Measurements from ENCODE around the gene DICER1. TPM values are rescaled to one million over a fixed set of nuclear protein-coding genes. Genes with fewer than 3 reads are reported as not detected.

The DICER1 gene
- total RNA-seq, 1 experiment from 2014 or later: 48.0 TPM

DNA sequence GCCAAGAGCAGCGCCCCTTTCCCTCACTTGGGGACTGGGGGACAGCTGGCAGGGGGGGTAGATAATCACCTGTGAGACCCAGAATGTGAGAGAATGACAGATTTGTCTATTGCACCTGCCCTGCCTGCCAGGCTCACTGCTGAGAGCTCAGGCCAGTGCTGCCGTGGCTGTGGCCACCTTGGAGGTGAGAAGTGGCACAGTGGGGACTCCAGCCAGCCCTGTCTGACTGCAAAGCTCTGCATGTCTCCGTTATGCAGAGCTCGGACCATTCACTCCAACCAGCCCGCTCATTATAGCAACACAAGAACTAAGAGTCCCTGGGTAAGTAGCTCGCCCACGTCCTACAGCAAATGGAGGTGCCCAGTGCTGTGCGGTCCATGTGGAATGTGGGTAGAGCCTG is 88.8 kb downstream of the DICER1 start:
- in situ Hi-C loops (cut with HindIII; ENCODE audit: low sequenced_read_pairs): no loop called here
- DNase-seq (ENCODE audit: low spot score): no peak

DNA sequence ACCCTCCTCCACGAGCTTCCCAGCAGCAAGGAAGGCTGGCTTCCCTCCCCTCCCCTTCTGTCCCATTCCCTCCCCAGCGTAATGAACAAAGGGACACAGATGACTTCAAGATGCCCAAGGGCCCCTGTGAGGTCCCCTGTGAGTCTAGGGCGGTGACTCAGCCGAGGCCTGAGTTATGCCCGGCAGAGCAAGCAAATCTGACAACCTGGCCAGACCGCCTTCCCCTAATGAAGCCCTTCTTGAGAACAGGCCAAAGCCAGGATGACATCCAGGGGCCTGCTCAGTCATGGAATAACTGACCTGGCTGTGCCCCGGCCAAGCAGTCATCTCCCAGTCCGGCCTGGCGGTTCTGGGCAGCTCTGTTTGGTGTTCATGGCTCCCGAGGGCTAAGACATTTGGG is 89.2 kb downstream of the DICER1 start:
- in situ Hi-C loops (cut with HindIII; ENCODE audit: low sequenced_read_pairs): no loop called here

DNA sequence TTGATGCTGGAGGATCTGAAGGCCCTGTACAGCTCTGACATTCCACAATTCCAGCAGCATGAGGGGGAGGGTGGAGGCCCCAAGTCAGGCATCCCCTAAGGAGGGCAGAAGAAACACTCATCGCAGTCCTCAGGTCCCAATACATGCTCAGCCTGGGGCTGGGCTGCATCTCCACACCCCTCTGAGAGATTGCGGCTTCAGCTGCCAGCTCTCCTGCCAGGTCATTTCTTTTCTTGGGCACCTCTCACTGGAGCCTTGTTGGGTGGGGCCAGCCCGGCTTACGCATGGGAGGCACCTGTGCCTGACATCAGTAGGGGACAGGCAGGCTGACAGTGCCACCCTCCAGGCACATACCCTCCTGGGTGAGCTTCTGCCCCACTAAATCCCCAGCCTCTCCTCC is 89.8 kb downstream of the DICER1 start:
- no peak for DNase-seq (ENCODE audit: low spot score)
- in situ Hi-C loops (cut with HindIII; ENCODE audit: low sequenced_read_pairs): no loop called here

More for the DNA sequence above, 89.2 kb downstream of the DICER1 start:
- no peak for DNase-seq (ENCODE audit: low spot score)

DNA sequence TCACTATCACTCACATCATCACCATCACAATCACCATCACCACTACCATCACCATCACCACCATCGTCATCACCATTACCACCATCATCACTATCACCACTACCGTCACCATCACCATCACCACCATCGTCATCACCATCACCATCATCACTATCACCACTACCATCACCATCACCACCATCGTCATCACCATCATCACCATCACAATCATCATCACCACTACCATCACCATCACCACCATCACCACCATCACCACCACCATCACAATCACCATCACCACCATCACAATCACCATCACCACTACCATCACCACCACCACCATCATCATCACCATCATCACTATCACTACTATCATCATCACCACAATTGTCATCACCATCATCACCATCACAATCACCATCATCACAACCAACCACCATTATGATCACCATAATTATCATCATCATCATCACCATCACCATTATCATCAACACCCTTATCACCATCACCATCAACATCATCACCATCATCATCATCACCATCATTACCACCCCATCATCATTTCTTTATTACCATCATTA is 90.8 kb downstream of the DICER1 start:
- DNase-seq (ENCODE audit: low spot score): no peak
- in situ Hi-C loops (cut with HindIII; ENCODE audit: low sequenced_read_pairs): no loop called here

DNA sequence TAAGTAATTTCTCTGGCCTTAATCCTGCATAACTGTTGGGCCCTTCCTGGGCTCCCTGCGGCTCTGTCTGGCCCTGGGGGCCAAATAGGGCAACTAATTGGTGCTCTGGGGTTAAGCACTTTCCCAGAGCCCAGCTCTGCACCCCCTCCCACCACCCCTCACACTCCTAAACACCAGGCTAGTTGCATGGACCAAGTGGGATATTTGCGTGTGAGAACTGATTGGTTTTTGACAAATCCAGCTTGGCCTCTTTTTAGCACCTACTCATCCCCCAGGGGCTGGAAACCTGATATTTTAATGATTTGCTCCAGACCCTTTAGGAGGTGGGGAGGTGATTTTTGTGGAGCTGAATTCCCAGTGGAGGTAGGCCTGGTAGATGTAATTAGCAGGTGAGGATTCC is 91.9 kb downstream of the DICER1 start:
- DNase-seq (ENCODE audit: low spot score): no peak

DNA sequence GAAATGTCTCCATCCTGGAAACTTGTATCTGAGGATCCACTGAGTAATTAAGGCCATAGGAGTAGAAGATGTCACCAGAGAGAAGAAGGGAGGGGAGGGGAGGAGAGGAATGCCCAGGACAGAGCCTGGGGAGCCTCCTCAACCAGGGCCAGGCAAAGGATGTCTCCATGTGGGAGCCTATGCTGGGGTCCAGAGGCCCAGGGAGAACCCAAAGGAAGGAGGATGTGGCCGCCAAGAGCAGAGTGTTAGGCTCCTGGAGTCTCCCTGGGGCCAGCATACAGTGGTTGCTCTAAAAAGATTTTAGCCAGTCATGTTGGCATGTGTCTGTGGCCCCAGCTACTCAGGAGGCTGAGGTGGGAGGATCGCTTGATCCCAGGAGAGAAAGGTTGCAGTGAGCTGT is 92.6 kb downstream of the DICER1 start:
- in situ Hi-C loops (cut with HindIII; ENCODE audit: low sequenced_read_pairs): no loop called here
- DNase-seq (ENCODE audit: low spot score): no peak

More for the DNA sequence above, 91.9 kb downstream of the DICER1 start:
- in situ Hi-C loops (cut with HindIII; ENCODE audit: low sequenced_read_pairs): no loop called here

DNA sequence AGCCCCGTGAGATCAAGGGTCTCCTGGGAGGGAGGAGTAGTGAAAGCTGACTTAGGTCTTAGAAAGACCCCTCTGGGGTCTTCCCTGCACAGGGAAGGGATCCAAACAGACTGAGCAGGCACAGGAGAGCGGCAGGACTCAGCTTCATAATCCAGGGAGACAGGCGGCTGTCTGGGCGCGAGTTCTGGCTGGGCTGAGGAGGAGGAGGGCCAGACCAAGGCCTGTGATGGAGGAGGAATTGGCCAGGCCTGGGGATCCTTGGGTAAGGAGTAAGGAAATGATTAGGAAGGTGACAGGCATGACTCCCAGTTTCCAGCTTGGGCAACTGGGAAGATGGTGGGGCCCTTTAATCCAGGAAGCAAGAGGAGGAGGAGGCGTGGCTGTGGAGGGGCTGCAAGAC is 93.1 kb downstream of the DICER1 start:
- no peak for DNase-seq (ENCODE audit: low spot score)
- in situ Hi-C loops (cut with HindIII; ENCODE audit: low sequenced_read_pairs): no loop called here

DNA sequence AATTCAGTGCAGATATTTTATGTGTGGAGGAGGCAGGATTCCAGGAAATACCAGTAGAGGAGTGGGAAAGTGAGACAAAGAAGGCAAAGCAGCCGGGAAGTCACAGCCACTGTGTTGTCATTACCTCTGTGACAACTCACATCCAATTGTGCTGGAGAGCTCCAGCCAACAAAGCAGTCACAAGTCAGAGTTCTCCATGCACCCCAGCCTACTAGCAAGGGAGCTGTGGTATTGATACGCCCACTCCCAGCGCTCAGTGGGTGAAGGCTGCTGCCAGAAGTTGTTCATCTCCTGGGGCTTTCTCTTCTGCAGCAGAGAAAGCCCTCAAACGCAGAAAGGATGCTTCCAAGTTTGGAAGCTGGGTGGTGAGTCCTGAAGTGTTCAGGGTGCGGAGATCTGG is 93.9 kb downstream of the DICER1 start:
- in situ Hi-C loops (cut with HindIII; ENCODE audit: low sequenced_read_pairs): no loop called here

DNA sequence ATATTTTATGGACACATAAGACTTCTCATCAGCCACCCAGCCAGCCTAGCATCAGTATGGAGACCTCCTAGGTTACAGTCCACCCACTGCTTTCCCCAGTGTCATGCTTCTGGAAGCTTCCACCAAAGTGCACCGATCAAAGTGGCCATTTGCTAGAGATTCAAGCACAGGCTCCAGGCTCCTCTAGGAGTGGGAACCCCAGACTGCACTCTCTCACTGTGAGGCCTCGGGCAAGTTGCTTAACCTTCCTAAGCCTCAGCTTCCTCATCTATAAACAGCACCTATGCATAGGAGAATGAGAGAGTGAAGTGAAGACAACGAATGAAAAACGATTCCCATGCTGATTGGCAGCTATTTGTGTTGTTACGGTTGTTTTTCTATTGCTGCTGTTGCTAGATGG is 94.4 kb downstream of the DICER1 start:
- in situ Hi-C loops (cut with HindIII; ENCODE audit: low sequenced_read_pairs): no loop called here
- no peak for DNase-seq (ENCODE audit: low spot score)

More for the DNA sequence above, 93.9 kb downstream of the DICER1 start:
- no peak for DNase-seq (ENCODE audit: low spot score)

DNA sequence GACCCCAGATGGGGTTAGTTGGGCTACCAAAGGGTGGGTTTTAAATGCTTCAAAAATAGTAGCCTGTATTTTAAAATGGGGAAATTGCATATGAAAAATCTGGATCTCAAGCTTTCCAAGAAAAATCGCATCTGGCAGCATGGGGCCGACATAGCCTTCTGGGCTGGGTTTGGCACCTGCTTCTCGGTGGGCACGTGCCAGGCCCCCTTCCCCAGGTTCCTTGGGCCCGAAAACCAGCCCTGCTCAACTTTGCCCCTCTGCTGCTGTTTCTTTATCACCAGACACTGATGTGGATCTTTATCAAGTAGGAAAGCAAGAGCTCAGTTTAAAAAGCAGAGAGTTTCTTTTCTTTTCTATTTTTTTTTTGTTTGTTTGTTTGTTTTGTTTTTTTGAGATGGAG is 95.1 kb downstream of the DICER1 start:
- in situ Hi-C loops (cut with HindIII; ENCODE audit: low sequenced_read_pairs): no loop called here
- DNase-seq (ENCODE audit: low spot score): no peak

DNA sequence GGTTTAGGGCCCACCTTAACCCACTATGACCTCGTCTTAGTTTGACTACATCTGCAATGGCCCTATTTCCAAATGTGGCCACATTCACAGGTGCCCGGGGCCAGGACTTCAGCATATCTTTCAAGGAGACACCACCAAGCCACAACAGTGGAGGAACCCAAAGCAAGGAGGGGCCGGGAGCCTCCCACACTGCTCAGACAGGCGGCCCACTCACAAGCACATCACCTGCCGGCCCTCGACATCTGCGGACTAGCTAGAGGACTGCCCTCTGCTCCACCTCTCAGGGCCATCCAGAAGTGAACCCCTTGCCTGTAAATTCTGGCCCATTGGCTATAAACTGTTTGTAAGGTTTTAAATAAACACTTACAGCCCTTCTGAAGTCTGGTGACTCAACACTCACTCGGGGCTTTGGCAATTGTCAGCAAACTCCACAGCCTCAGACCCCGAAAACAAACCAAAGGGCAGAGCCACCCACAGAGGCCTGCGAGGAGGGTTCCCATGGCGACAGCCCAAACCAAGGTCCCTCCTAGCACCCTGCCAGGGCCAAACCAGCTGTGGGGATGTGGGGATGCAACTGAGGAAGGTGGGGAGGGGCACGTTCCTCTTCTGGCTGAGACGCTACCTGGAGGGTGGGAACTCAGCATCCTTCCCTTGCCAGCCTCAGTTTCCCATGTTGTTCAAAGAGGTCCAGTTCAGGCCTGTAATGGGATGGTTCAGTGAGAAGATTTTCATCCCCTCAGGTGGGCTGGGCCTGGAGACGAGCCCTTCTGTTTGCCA is 95.8 kb downstream of the DICER1 start:
- in situ Hi-C loops (cut with HindIII; ENCODE audit: low sequenced_read_pairs): no loop called here
- no peak for DNase-seq (ENCODE audit: low spot score)

DNA sequence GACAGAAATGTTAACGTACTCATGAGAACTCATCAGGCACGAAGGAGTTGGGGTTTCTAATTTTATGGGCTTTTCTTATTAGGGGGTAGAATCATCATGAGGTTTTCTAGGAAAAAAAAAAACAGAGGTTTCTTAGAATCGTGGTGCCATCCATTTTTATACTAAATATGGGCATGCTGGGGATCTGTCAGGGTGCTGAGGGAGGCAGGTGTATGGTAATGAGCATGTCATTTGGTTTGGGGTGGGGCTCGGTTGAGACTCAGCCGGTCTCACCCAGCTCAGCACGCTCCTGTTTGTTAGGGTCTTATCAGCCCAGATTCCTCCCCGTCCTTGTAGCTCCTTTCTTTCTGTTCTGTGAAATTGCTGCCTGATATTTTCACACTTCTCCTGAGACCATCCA is 98.2 kb downstream of the DICER1 start:
- no peak for DNase-seq (ENCODE audit: low spot score)
- in situ Hi-C loops (cut with HindIII; ENCODE audit: low sequenced_read_pairs): no loop called here

DNA sequence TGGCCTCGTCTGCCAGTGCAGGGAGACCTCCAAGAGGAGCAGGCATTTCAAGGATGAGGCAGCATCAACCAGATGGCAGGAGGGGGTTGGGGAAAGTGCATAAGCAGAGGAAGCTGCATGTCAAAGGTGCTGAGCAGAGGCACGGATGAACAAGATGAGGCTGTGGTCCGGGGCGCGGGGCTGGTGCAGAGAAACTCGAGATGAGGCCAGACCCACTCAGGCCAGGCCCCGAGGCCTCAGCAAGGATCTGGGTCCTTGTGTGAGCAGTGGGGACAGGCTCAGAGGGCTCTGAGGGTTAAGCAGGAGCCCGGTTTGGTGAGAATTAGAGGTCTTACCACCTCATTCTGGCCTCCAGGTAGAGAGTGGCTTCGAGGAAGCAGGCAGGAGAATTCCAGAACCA is 98.8 kb downstream of the DICER1 start:
- in situ Hi-C loops (cut with HindIII; ENCODE audit: low sequenced_read_pairs): no loop called here
- no peak for DNase-seq (ENCODE audit: low spot score)

DNA sequence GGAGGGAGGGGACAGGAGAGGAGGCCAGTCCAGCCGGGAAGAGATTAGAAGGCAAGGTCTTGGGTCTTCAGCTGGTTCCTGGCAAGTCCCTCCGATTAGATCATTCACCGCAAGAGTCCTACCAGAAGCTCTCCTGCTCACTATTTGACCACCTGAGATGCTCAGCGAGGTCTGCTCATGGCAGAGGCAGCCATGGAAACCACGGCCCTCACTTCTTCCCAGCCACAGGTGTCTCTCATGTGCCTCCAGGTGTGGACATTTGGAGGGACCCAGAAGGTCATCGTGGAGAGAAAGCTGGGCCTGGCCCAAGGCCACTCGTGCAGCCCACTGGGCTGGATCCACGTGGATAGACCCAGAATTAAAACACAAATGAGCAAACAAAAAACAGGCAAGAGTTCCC is 99.5 kb downstream of the DICER1 start:
- in situ Hi-C loops (cut with HindIII; ENCODE audit: low sequenced_read_pairs): no loop called here
- no peak for DNase-seq (ENCODE audit: low spot score)

DNA sequence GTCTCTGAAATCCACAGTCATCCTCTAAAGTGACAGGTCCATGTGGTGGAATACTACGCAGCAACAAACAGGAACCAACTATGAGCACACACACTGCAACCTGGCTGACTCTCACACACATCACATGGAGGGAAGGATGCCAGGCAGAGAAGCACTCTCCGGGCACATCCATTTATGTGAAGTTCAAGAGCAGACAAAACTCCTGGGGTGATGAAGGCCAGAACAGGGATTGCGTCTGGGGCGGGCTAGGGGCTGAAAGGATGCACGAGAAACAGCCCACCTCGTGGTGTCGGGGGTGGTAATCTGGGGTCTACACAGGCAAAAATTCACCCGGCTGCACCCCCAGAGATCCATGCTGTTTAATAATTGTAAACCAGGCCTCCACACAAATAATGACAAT is 100.2 kb downstream of the DICER1 start:
- in situ Hi-C loops (cut with HindIII; ENCODE audit: low sequenced_read_pairs): no loop called here
- DNase-seq (ENCODE audit: low spot score): no peak

DNA sequence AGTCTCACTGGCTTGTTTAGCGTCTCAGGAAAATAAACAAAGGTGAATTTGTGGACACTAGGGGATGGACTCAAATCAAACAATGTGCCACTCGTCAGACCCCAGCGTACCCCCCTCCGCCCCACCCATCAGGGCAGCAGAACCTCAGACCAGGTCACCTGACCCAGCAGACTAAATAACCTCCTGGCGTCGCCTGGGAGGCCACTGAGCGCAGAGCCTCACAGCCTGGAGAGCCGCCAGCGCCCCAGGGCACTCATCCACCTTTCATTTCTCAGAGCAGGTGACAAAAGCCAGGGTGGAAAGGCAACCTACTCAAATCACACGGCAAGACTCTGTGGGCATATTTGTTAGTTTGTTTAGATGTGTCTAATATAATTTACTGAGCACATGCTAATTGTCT is 100.9 kb downstream of the DICER1 start:
- in situ Hi-C loops (cut with HindIII; ENCODE audit: low sequenced_read_pairs): no loop called here

DNA sequence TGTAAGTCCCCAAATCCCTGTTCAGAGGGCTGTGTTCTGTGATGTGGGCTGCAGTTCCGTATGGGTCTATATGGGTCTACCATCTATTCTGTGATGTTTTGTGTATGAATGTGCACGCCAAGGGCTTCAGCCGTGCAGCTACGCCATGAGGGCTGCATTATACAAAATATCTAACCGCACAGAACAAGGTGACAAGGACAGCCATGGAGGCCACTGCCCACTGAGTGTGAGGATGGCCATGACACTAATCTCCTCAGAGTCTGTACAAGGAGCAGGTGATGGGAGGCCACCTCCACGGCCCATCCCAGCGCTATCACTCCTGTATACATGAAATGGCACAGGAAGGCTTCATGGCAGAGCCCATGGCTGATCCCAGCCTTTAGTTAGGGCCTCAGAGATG is 102.0 kb downstream of the DICER1 start:
- in situ Hi-C loops (cut with HindIII; ENCODE audit: low sequenced_read_pairs): no loop called here
- no peak for DNase-seq (ENCODE audit: low spot score)

More for the DNA sequence above, 100.9 kb downstream of the DICER1 start:
- no peak for DNase-seq (ENCODE audit: low spot score)

DNA sequence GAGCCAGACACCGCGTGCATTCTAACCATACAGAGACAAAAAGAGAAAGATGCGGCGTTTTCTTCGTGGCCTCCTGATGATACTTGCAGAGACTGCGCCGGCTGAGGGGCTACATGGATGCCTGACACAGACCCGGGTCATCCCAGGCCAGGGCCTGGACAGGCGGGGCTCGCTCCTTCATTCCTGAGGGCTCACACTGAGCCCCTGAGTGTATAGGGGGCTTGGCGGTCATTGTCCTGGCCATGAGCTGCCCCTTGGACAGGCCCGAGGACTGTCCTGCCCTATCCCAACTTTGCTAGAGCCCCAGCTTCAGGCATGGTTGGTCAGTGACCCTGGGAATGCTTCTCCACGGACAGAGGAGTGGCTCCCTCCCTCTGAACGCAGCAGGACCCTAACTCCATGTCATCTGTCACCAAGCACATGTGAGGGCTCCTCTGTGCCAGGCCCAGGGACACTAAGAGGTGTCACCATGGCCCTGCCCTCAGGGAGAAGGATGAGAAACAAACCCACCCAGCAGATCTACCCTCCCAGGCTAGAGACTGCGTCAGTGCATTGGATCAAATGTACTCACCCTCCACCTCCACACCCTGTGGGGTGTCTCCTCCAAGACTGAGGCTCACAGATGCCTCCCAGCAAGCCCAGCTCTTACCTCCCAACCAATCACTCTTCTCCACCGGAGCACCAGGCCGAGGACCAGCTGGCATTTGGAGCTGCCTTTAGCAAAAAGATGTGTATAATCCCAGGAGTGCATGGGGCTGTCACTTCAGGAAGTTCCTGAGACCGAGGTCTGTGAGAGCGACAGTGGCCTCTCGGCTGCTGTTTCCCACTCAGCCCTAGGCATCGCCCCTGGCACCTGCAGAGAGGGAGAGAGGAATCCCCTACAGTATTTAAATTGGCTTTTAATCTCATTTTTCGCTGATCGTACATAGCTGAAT is 102.7 kb downstream of the DICER1 start:
- no peak for DNase-seq (ENCODE audit: low spot score)
- in situ Hi-C loops (cut with HindIII; ENCODE audit: low sequenced_read_pairs): no loop called here

DNA sequence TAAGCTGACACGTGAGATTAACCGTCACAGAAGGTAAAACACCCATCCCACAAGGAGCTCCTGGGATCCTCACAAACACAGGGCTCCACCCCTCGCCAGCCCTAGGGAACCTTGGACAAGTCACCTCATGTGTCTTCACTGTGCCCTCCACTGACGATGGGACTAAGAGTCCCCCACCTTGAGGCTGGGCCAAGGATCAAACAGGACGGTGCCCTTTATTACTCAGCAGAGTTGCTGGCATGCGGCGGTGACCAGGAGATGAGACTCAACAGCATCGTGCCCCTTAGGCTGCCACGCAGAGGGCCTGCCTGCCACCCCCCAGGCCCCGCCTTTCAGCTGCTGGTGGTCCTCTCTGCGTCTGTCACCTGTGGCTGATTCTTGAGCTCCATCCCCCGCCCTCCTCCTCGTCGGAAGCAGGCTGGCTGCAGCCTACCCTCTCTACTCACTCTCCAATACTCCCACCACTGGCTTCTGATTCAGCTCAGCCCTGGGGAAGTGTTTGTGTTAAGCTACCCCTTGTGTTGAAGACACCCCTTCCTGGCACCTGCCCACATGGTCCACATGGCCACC is 105.2 kb downstream of the DICER1 start:
- in situ Hi-C loops (cut with HindIII; ENCODE audit: low sequenced_read_pairs): no loop called here
- DNase-seq (ENCODE audit: low spot score): no peak

DNA sequence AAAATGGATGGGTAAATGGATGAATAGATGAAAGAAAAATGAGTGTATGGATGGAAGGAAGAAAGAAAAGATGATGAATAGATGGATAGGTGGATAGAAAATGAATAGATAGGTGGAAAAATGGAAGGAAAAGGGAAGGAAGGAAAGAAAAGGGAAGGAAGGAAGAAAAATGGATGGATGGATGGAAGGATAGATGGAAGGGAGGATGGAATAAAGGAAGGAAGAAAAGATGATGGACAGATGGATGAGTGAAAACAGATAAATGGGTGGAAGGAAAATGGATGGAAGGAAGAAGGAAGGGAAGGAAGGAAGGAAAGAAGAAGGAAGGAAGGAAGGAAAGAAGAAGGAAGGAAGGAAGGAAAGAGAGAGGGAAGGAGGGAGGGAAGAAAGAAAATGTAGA is 107.4 kb downstream of the DICER1 start:
- in situ Hi-C loops (cut with HindIII; ENCODE audit: low sequenced_read_pairs): no loop called here
- DNase-seq (ENCODE audit: low spot score): no peak
